ENCODE data around the gene JUNB. TPM values are rescaled to one million over a fixed set of nuclear protein-coding genes. Genes with fewer than 3 reads are reported as not detected.

The JUNB gene
- total RNA-seq, 1 donor from 2014 or later: 101 TPM

DNA sequence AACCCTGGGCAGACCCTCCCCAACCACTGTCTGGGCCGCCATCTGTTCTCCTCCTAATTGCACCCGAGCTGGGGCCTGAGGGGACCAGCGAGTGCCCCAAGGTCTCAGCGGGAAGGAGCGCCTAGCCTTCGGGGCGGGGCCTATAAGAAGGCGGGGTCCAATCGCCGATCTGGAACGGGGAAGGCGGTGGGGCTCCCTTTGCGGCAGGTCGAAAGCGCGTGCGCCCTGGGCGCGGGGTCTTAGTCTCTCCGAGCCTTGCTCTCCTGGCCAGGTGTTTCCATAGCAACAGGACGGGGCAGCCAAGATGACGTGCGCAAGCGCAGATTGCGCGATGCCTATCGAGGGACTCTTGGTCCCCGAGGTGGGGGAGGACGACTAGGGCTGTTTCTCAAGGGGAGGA lies 49.8 kb downstream of the JUNB start:
- DNase-seq (ENCODE audit: low read depth): no peak
- no peak for FAIRE-seq
- TF ChIP-seq EZH2 (IDR thresholded peaks at IDR 0.05; ENCODE audit: insufficient read depth, low read length): no peak
- TF ChIP-seq, protein P1, sequence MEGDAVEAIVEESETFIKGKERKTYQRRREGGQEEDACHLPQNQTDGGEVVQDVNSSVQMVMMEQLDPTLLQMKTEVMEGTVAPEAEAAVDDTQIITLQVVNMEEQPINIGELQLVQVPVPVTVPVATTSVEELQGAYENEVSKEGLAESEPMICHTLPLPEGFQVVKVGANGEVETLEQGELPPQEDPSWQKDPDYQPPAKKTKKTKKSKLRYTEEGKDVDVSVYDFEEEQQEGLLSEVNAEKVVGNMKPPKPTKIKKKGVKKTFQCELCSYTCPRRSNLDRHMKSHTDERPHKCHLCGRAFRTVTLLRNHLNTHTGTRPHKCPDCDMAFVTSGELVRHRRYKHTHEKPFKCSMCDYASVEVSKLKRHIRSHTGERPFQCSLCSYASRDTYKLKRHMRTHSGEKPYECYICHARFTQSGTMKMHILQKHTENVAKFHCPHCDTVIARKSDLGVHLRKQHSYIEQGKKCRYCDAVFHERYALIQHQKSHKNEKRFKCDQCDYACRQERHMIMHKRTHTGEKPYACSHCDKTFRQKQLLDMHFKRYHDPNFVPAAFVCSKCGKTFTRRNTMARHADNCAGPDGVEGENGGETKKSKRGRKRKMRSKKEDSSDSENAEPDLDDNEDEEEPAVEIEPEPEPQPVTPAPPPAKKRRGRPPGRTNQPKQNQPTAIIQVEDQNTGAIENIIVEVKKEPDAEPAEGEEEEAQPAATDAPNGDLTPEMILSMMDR (IDR thresholded peaks at IDR 0.05; ENCODE audit: insufficient read depth, low read depth, low read length): no peak
- H3K9me3 ChIP-seq (ENCODE audit: insufficient read depth, low read depth, low read length): peaks cover 5% of the 10 kb centered on the region
- peak overlapping the region; percentile 80 for H3K4me2 ChIP-seq (ENCODE audit: low read length)
- peaks cover 18% of the 10 kb centered on the region for H3K27me3 Mint-ChIP-seq (ENCODE audit: low read depth, unreplicated experiment)
- no peaks in the 10 kb centered on the region for H3K79me2 ChIP-seq (ENCODE audit: insufficient read depth, low read length)
- peak overlapping the region; percentile 62 for H2AFZ ChIP-seq (ENCODE audit: low read depth, low read length)
- H3K27me3 ChIP-seq (ENCODE audit: insufficient read depth, low read length): peaks cover 33% of the 10 kb centered on the region
- H3K36me3 Mint-ChIP-seq (ENCODE audit: low read depth, unreplicated experiment): no peaks in the 10 kb centered on the region
- no peaks in the 10 kb centered on the region for H3K36me3 ChIP-seq (ENCODE audit: insufficient read depth, low read length)
- H3K9ac ChIP-seq (ENCODE audit: low read length): no peak overlapping the region
- H4K20me1 ChIP-seq (ENCODE audit: insufficient read depth, low read length): no peaks in the 10 kb centered on the region
- peak overlapping the region; percentile 78 for H3K4me3 Mint-ChIP-seq (ENCODE audit: unreplicated experiment)
- H3K4me3 ChIP-seq (ENCODE audit: insufficient read depth, low read depth, low read length): peak overlapping the region; percentile 40
- H3K4me1 ChIP-seq (ENCODE audit: insufficient read depth, low read length): peaks cover 4% of the 10 kb centered on the region
- H3K27ac Mint-ChIP-seq (ENCODE audit: unreplicated experiment): peak overlapping the region; percentile 67
- no peak overlapping the region for H3K27ac ChIP-seq (ENCODE audit: low read depth, low read length)
- H3K4me1 Mint-ChIP-seq (ENCODE audit: low read depth, unreplicated experiment): no peaks in the 10 kb centered on the region
- no peaks in the 10 kb centered on the region for H3K9me3 Mint-ChIP-seq (ENCODE audit: unreplicated experiment)

DNA sequence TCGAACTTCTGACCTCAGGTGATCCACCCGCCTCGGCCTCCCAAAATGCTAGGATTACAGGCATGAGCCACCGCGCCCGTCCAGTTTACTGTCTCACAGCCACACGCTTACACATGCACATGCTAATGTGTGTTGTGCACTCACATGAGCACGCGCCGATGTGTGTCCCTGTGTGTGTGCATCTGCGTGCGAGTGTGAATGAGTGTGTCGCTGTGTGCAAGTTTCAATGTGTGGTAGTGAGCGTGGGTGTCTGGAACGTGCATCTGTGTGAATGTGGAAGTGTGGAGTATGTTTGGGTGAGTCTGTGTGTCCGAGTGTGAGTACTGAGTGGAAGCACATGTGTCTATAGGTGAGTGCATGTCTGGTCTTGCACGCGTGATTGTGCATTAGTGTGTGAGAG lies 51.2 kb downstream of the JUNB start:
- Histone ChIP-seq H3K36me3 (ENCODE audit: insufficient read depth, low read length) (no peaks in the 10 kb centered on the region), H3K4me3 (ENCODE audit: insufficient read depth, low read depth, low read length) (no peak overlapping the region), H3K9me3 (ENCODE audit: insufficient read depth, low read depth, low read length) (peaks cover 5% of the 10 kb centered on the region), H3K27me3 (ENCODE audit: insufficient read depth, low read length) (peaks cover 21% of the 10 kb centered on the region), H3K79me2 (ENCODE audit: insufficient read depth, low read length) (no peaks in the 10 kb centered on the region), H3K27ac (ENCODE audit: low read depth, low read length) (no peak overlapping the region), H2AFZ (ENCODE audit: low read depth, low read length) (no peak overlapping the region), H4K20me1 (ENCODE audit: insufficient read depth, low read length) (no peaks in the 10 kb centered on the region), H3K4me2 (ENCODE audit: low read length) (no peak overlapping the region), H3K9ac (ENCODE audit: low read length) (no peak overlapping the region), H3K4me1 (ENCODE audit: insufficient read depth, low read length) (peaks cover 8% of the 10 kb centered on the region)
- DNase-seq (ENCODE audit: low read depth) (no peak), FAIRE-seq (no peak)
- Mint-ChIP-seq H3K36me3 (ENCODE audit: low read depth, unreplicated experiment) (no peaks in the 10 kb centered on the region), H3K4me1 (ENCODE audit: low read depth, unreplicated experiment) (no peaks in the 10 kb centered on the region), H3K27ac (ENCODE audit: unreplicated experiment) (no peak overlapping the region), H3K4me3 (ENCODE audit: unreplicated experiment) (peak overlapping the region; percentile 20), H3K9me3 (ENCODE audit: unreplicated experiment) (no peaks in the 10 kb centered on the region), H3K27me3 (ENCODE audit: low read depth, unreplicated experiment) (peaks cover 11% of the 10 kb centered on the region)
- TF ChIP-seq EZH2 (IDR thresholded peaks at IDR 0.05; ENCODE audit: insufficient read depth, low read length): no peak
- TF ChIP-seq, protein P1 (IDR thresholded peaks at IDR 0.05; ENCODE audit: insufficient read depth, low read depth, low read length): no peak

Small RNA genes lying within 50 kb of the gene (microRNA-seq; reads per million reads assigned to microRNA genes)
- not detected for gene MIR5684

Other genes with a start within 250 kb of the JUNB start
- 9.7 and 11.5 TPM in 2 replicates for gene ZNF564, start 240.0 kb upstream of the JUNB start, total RNA-seq
- gene ZNF490, start 180.7 kb upstream of the JUNB start, total RNA-seq: 8.2 and 12.5 TPM in 2 replicates
- gene ZNF791, start 180.6 kb upstream of the JUNB start, total RNA-seq: 23.2 and 29.6 TPM in 2 replicates
- 105 and 129 TPM in 2 replicates for gene MAN2B1, start 124.7 kb upstream of the JUNB start, total RNA-seq
- 10.0 and 13.3 TPM in 2 replicates for gene WDR83, start 124.7 kb upstream of the JUNB start, total RNA-seq
- gene DHPS, start 109.6 kb upstream of the JUNB start, total RNA-seq: 43.4 and 47.6 TPM in 2 replicates
- not detected in 2 replicates for gene GNG14, start 103.5 kb upstream of the JUNB start, total RNA-seq
- gene FBXW9, start 94.9 kb upstream of the JUNB start, total RNA-seq: 9.9 and 11.6 TPM in 2 replicates
- 69.8 and 76.3 TPM in 2 replicates for gene TNPO2, start 67.6 kb upstream of the JUNB start, total RNA-seq
- gene TRIR, start 56.8 kb upstream of the JUNB start, total RNA-seq: 172 and 178 TPM in 2 replicates
- 63.0 and 66.8 TPM in 2 replicates for gene GET3, start 54.0 kb upstream of the JUNB start, total RNA-seq
- gene BEST2, start 39.7 kb upstream of the JUNB start, total RNA-seq: not detected in 2 replicates
- 21.7 and 25.9 TPM in 2 replicates for gene HOOK2, start 15.9 kb upstream of the JUNB start, total RNA-seq
- gene PRDX2, start 10.3 kb downstream of the JUNB start, total RNA-seq: 145 and 166 TPM in 2 replicates
- 3.6 and 4.5 TPM in 2 replicates for gene THSD8, start 10.6 kb downstream of the JUNB start, total RNA-seq
- 5.4 and 10.5 TPM in 2 replicates for gene RNASEH2A, start 15.1 kb downstream of the JUNB start, total RNA-seq
- not detected in 2 replicates for gene RTBDN, start 43.1 kb downstream of the JUNB start, total RNA-seq
- 5.4 and 6.3 TPM in 2 replicates for gene MAST1, start 47.0 kb downstream of the JUNB start, total RNA-seq
- 33.1 and 37.8 TPM in 2 replicates for gene DNASE2, start 90.0 kb downstream of the JUNB start, total RNA-seq
- 0.17 TPM in 1 of 2 replicates, not detected in the other for gene KLF1, start 95.7 kb downstream of the JUNB start, total RNA-seq
- 15.5 and 17.5 TPM in 2 replicates for gene GCDH, start 99.7 kb downstream of the JUNB start, total RNA-seq
- gene SYCE2, start 127.8 kb downstream of the JUNB start, total RNA-seq: 0.50 TPM in 1 of 2 replicates, not detected in the other
- gene FARSA, start 142.2 kb downstream of the JUNB start, total RNA-seq: 76.7 and 80.4 TPM in 2 replicates
- 2,193 and 2,309 TPM in 2 replicates for gene CALR, start 147.1 kb downstream of the JUNB start, total RNA-seq
- gene RAD23A, start 154.4 kb downstream of the JUNB start, total RNA-seq: 40.6 and 48.5 TPM in 2 replicates
- gene GADD45GIP1, start 165.7 kb downstream of the JUNB start, total RNA-seq: 34.0 and 35.5 TPM in 2 replicates
- 0.14 TPM in 1 of 2 replicates, not detected in the other for gene DAND5, start 178.1 kb downstream of the JUNB start, total RNA-seq
- gene NFIX, start 204.0 kb downstream of the JUNB start, total RNA-seq: 8.4 and 9.6 TPM in 2 replicates

Measured in astrocyte (in vitro differentiated cells and primary cell).